Brain pericyte (primary cell): ENCODE results near the gene GPC6.

Experiments used
- DNase-seq: peaks from one replicate; pipeline ENCODE4 v3.0.0-alpha.2; 2012; ENCODE audit warnings: low read depth, low spot score

The GPC6 gene

DNA sequence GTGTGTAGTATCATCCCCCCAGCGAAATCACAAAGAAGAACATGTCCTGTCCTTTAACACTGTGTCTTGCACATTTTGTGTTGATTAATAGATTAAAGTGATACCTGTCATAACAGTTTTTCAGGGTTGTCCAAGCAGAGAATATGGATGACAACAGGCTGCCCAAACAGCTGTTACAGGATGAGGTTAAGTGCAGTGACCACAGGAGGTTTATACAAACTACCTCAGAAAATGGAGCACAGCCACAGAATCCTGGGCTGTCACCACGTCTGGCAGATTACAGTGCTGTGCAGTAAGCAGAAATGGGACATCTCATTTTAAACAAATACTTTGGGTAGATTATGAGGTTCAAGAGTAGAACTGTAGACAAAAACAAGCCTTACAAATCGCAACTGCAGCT is 677.3 kb downstream of the GPC6 start:
- DNase-seq = no peak

DNA sequence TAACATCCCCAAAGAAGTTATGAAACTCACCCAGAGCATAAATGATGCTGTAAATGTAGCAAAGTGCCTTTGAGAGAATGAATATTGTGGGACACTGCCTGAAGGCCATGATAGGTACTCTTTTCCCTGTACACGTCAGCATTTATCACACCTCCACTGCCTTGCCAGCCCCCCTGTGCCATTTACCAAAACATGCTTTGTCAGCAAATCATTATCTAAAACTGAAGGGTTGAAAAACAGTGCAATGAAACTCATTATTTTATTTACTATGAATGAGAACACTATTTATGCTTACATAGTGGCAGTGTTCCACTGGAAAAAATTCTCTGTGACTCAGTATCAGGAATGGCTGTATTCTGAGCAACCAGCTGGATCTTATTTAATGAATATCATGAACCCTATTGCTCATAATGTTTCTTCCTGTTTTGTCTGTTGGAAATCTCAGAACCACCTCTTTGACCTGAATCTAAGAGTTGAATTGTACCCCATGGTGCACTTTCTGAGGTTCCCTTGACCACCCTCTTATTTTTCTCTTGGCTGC is 688.7 kb downstream of the GPC6 start:
- no peak for DNase-seq

DNA sequence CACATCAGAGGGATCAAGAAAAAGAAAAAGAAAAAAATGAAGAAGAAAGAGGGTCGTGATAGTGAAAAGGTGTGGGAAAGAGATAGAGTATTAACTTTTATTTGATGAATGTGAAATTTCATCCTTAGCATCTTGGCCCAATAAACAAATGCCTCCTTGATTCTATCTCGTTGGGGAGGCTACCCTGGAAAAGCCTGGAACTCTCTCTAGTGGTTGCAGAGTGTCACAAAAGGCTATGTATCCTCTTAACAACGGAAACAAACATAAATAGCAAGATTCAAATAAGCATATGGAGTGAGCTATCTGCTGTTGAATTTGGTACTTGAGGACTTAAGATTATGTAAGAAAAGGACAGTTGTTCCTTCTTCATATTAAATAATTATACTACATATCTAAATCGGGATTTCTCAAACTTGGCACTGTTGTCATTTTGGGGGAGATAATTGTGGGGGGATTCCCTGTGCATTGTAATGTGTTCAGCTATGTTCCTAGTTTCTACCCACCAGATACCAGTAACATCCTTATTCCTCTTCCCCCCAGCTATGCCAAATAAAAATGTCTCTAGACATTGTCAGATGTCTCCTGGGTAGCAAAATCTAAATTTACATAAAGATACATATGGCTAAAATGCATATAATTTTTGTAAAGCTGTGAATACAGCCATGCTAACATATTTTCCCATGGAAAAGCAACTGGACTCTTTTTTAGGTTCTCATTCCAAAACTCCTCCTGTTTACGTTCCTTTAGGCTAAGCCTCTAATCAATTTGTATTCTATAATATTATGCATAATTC is 695.7 kb downstream of the GPC6 start:
- DNase-seq = no peak

DNA sequence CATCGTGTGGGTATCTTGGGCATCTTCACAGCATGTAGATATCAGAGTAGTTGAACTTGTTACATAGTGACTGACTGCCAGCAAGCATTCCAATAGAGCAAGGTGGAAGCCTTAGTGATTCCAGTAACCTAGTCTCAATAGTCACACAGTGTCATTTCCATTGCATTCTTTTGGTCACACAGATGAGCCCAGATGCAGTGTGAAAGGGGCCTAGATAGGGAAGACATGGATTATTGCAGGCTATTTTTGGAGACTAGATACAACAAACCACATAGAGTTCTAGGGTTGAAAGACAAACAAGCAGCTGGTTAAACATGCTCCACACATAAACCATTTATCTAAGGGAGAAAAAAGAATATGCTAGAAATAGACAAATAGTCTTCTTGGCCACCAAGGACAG is 699.4 kb downstream of the GPC6 start:
- DNase-seq = no peak

DNA sequence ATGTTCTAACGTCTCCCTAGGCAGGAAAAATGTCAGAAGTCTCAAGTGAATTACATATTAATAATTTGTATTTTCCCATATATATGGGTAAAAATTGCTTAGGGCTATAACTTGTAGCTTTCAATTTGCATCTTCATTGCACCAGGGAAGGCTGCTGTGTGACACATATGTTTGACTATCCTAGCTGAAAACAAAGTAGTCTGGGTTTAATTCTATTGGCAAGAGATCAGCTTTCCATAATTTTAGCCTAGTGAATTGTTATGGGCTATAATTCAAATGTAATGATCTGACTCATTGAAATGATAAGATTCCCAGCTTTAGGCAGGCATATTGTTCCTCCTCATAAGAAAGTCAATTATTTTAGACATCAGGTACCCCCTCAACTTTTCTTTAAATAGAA is 699.8 kb downstream of the GPC6 start:
- no peak for DNase-seq

DNA sequence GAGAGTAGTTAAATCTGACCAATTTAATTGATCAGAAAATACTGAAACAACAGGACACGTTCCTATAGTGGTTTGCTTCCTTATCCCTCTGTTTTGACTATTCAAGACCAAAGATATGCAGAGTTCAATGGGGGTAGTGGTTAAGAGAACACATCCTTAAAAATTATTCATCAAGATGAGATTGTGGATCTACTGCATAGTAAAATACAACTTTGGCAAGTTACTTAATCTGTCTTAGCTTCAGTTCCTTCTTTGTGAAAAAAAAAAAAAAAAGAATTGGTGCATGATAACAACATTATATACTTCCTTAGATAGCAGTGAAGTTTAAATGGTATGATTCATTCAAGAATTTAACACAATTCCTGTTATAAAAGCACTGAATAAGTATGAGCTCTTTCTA is 700.8 kb downstream of the GPC6 start:
- no peak for DNase-seq

DNA sequence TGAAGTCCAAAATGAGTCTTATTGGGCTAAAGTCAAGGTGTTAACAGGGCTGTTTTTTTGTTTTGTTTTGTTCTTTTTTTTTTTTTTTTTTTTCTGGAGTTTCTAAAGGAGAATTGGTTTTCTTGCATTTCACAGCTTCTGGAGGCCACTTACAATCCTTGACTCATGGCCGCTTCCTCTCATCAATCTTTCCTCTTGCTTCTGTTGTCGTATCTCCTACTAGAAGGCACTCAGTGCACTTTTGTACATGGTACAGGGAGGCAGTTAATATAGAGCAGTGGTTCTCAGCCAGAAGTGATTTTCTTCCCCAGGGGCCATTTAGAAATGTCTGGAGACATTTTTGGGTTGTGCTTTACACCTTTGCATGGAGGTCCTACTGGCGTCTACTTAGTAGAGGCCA is 706.3 kb downstream of the GPC6 start:
- DNase-seq = no peak

DNA sequence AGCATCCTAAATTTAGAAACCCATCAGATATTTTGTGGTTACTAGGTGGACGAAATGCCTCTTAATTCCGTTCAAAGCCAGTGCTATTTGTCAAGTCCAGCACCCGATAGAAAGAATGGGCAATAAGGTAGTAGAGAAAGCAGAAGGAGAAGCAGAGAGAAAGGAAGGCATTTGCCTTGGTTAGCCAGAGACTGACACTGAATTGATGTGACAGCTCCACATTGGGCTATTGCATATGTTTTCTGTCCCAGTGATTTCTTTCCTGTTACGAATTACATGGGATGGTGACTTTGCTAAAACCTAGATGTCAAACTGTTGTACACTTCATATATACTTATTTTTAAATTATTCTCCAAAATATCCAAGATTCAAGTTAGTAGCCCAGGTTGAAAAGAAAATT is 710.3 kb downstream of the GPC6 start:
- DNase-seq = no peak

DNA sequence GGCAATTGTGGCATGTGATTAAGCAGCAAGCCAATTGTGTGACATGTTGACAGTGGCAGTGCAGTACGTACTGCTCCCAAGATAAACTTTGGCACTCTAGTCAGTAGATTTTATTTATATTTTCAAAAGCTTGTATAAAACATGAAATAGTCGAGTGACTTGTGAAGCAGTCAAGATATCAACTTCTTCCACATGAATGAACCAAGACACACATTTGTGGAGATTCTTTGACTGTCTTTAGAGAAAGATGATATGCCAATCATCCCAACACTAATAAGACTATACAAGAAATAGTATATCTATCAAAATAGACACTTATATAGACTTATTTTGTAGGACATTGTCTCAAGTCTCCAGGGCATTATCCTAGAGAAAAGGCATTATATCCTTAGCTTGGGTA is 714.8 kb downstream of the GPC6 start:
- DNase-seq = no peak

DNA sequence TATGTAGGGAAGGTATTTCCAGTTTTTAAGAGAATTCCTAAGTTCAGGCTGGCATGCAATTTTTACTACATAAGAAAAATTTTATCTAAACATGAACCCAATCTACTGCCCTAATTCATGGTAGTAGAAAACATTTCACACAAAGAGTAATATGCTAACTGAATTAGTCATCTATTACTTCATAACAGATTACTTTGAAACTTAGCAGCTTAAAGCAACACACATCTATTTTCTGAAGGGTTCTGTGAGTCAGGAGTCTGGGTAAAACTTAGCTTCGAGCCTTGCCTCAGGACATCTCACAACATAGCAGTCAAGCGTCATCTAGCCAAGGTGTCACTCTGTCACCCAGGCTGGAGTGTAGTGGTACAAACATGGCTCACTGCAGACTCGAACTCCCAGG is 715.4 kb downstream of the GPC6 start:
- no peak for DNase-seq

DNA sequence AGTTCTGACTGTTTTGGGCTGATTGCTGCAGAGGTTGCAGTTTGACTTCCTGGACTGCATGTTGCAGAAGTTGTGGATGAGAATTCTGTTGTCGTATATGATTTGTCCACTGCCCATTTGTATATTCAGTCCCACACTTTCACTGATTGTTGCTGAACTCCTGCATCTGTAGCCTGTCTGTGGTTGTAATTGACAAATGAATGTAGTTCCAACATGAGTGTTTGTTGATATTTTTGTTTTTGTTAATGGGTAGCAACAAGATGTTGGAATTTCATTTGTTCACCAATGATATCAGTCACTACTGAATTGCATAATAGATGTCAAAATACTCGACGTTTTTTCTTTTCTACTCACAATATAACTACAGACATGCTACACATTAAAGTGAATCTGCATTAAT is 719.0 kb downstream of the GPC6 start:
- DNase-seq = no peak

DNA sequence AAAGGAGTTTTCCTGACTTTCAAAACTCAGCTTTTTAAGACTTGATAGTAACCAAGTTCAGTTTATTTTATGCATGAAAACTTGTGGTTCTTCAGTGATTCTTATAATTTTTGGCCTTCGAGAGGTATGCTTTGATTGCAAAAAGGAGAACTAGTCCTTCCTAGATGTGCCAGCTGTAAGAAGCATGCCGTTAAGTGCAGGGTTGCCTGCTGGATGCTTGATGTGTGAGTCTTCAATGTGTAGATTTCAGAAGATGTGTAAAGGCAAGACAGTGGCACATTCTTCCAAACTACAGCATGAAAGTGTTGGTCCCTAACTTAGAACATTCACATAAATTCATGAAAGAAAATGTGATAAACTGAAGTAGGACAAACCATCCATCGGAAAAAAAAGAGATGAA is 720.4 kb downstream of the GPC6 start:
- no peak for DNase-seq

DNA sequence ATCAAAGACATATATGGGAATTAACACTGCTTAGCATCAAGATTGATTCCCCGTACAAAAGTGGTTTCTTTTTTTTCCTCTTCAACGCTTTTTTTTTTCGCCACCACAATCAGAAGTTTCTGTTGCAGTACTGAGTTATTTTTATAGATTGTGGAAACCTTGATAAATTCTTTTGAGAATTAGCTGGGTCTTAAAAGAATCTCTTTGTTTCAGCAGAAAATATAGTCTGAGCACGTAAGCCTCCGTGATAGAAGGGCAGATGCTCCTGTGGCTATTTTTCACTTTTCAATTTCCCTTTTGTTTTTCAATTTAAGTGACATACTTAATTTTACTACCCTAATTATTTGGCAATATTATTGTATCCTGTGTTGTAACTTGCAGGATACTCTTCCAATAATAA is 721.0 kb downstream of the GPC6 start:
- DNase-seq = no peak

DNA sequence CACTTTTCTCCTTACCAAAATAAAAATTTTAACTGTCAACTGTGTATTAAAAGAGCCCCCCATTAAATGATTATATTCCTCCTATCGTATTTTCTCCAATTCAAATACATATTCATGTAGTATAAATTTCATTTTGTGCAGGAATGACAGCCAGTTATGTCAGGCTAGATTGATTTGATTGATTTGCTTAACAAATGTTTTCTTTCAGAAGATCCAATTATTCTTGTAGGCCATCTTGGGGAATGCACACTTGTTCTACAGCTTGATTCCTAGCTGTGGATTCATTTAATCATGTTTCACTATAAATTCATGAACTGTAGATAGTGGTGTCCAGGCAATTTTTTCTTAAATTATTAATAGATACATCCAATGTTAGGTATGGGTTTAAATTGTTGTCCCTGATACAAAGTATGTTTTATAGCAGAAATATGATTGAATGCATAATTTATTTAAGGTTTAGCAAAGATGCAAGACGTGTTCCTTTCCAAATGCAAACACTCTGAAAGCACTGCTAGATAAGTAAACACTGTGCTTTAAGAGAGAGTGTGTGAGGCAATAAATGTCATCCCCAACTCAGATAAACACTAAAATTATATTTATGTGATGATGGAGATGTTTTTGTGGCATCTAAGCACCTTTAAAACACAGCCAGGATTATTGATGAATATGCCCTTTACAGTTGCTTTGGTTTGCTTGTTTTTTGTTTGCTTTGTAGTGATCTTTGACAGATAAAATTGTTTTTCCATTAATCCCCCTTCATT is 721.7 kb downstream of the GPC6 start:
- no peak for DNase-seq

DNA sequence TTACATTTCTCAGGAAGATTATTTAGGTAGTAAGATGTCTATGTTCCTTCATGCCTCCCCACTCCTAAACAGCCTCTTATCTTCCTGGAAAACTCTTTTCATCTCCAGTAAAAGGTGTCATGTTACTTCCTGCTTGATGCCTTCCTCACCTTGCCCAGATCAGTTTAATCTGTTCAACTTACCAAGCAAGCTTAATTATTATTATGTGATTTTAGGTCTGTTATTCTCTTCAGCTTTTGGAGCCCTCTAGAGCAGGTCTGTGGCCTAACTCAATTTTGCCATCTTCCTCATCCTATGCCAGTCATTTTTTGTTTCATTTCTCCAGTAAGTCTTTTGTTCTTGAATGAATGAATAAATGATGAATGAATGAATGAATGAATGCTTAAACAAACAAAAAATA is 724.5 kb downstream of the GPC6 start:
- DNase-seq = no peak

DNA sequence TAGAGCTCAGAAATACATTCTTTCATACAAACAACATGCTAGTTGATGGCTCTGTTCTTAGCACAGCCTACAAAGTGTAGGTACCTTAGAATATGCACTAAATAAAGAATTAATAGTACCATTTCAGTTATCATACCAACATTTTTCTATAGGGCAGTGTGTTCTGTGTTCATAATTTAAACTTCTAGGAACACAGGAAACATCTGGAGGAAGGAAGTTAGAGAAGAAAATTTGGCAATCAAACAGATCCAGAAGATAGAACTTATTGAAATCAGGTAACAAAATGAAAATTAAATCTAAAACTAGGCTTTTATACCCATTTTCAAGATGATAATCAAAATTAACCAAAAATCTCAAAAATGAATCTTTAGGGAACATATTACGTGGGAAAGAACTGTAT is 725.3 kb downstream of the GPC6 start:
- DNase-seq = no peak

DNA sequence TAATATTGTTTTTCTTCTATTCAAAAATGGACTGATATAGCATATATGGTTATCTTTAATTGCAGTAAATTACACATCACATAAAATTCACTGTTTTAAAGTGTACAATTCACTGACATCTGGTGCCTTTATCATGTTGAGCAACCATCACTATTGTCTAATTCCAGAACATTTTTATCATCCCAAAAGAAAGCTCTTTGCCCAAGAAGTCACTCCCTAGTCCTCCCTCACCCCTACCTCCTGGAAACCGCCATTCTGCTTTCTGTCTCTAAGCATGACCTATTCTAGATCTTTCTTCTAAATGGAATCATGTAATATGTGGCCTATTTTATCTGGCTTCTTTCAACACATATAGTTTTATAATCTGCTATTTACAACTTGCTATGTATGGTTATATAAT is 727.2 kb downstream of the GPC6 start:
- DNase-seq = no peak

DNA sequence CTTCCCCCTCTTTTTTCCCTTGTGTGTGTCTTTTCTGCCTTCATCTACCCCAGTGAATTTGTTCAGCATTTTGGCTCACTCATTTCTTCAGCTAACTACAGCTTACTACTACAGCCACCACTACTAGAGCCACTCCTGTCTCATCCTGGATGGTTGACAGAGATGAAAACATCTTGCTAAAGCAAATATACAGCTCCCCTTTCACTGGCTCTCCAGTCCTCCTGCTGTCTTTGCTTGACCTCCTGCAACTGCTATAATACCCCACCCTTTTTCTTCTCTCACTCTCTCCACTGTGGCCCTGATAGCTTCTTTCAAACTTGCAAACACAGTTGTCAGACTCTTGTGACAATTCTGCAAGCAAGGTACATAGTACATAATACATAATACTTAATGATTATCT is 729.3 kb downstream of the GPC6 start:
- no peak for DNase-seq

DNA sequence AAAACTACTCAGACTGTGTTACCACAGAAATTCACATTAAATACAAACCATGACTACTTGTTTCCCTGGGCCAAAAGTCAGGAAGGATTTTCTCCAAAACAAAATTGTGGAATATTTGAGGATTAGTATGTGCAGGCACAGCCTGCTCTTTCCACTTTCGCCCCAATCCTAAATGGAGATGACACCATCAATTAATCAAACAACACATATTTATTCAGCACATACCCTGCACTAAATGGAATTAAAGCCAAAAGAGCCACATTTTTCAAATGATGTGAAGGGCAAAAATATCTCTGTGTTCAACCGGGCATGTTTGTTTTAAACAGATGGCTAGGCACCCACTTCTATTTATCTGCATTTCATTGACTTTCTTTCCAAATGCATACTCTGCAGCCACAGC is 729.8 kb downstream of the GPC6 start:
- DNase-seq = no peak

DNA sequence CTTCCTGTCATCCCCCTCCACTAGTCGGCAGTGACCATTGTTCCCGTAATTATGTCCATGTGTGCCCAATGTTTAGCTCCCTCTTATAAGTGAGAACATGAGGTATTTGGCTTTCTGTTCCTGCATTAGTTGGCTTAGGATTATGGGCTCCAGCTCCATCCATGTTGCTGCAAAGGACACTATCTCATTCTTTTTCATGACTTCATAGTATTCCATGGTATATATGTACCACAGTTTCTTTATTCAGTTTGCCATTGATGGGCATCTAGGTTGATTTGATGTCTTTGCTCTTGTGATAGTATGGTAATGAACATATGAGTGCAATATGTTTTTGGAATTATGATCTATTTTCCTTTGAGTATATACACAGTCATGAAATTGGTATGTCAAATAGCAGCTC is 730.8 kb downstream of the GPC6 start:
- no peak for DNase-seq

DNA sequence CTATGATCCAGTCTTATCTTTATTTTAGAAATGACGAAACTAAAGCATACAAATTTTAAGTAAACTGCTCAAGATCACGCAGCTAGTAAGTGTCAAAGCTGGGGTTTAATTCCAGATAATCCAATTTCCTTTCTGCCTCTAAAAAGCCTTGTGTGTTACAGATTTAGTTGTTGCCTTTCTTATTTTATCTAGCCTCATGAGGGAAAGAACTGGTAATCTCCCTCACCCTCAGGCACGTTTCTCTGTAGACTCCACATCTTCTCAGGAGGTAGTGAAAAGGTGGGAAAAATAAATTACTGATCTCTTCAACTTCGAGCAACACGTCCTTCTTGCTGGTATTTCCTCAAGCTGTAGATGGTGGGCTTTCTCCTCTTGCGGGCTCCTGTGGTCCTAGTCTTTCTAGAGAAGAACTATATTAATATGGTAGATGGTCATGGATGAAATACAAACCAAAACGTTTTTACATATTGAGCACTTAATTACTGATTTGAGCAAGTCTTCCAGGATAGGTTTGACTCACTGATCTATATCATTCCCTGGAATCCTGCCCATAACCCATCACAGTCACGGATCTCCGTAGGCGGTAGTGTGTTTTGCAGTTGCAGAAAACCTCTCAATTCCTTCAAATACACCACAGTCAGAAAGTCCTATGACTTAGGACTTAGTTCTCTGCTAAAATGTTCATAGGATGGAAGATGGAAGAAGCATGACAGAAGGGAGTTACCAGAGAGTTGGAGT is 733.4 kb downstream of the GPC6 start:
- no peak for DNase-seq
